ENCODE data around the gene NMNAT2.

Gene NMNAT2

GRCh38 chr1:183319051-183319450 lies 99.1 kb downstream of the NMNAT2 start:
- no peak overlapping the region for H3K18ac ChIP-seq (ENCODE audit: low read length)
- no CpG with 5 or more reads among the region's 4 CpGs for WGBS (ENCODE audit: extremely low coverage, insufficient coverage, low lambda C conversion rate)

GRCh38 chr1:183318433-183318832 lies 99.7 kb downstream of the NMNAT2 start:
- Histone ChIP-seq H3K4ac (ENCODE audit: low read depth, low read length) (peak overlapping the region; percentile 37), H3K36me3 (ENCODE audit: control insufficient read depth, insufficient read depth, low read length) (no peaks in the 10 kb centered on the region), H3K4me1 (ENCODE audit: control insufficient read depth, low read depth, low read length) (no peaks in the 10 kb centered on the region), H4K8ac (ENCODE audit: low read depth, low read length) (no peak overlapping the region), H3K27me3 (ENCODE audit: insufficient read depth, low read length, poor library complexity) (no peaks in the 10 kb centered on the region), H3K27ac (ENCODE audit: low read depth, low read length) (no peak overlapping the region), H3K9ac (ENCODE audit: low read length) (no peak overlapping the region), H2BK120ac (ENCODE audit: low read depth, low read length) (no peak overlapping the region), H2AK5ac (ENCODE audit: low read length) (no peak overlapping the region), H3K23ac (ENCODE audit: low read length) (no peak overlapping the region), H2BK5ac (ENCODE audit: low read length) (no peak overlapping the region), H3K56ac (ENCODE audit: low read length) (no peak overlapping the region), H3K4me3 (ENCODE audit: low read length) (no peak overlapping the region), H3K79me1 (ENCODE audit: low read length) (no peaks in the 10 kb centered on the region), H3K79me2 (ENCODE audit: control insufficient read depth, insufficient read depth, low read length) (no peaks in the 10 kb centered on the region), H3K18ac (ENCODE audit: low read length) (no peak overlapping the region), H2BK15ac (replicated peaks; ENCODE audit: low read depth) (no peak overlapping the region), H3K4me2 (ENCODE audit: low read length) (no peak overlapping the region), H4K5ac (ENCODE audit: low read length) (no peak overlapping the region)
- peak; percentile 89 for DNase-seq
- no CpG with 5 or more reads among the region's 4 CpGs for WGBS (ENCODE audit: extremely low coverage, insufficient coverage, low lambda C conversion rate)

More at GRCh38 chr1:183319051-183319450, 99.1 kb downstream of the NMNAT2 start:
- Histone ChIP-seq H3K79me1 (ENCODE audit: low read length) (no peaks in the 10 kb centered on the region), H2BK15ac (replicated peaks; ENCODE audit: low read depth) (no peak overlapping the region), H3K9ac (ENCODE audit: low read length) (no peak overlapping the region), H4K8ac (ENCODE audit: low read depth, low read length) (no peak overlapping the region), H3K36me3 (ENCODE audit: control insufficient read depth, insufficient read depth, low read length) (no peaks in the 10 kb centered on the region), H4K5ac (ENCODE audit: low read length) (no peak overlapping the region), H3K4ac (ENCODE audit: low read depth, low read length) (no peak overlapping the region), H3K27ac (ENCODE audit: low read depth, low read length) (no peak overlapping the region), H2BK120ac (ENCODE audit: low read depth, low read length) (no peak overlapping the region), H3K27me3 (ENCODE audit: insufficient read depth, low read length, poor library complexity) (no peaks in the 10 kb centered on the region), H2AK5ac (ENCODE audit: low read length) (no peak overlapping the region), H3K23ac (ENCODE audit: low read length) (no peak overlapping the region), H3K4me1 (ENCODE audit: control insufficient read depth, low read depth, low read length) (peaks cover 3% of the 10 kb centered on the region), H3K4me3 (ENCODE audit: low read length) (no peak overlapping the region), H3K79me2 (ENCODE audit: control insufficient read depth, insufficient read depth, low read length) (no peaks in the 10 kb centered on the region), H3K56ac (ENCODE audit: low read length) (peak overlapping the region; percentile 51), H3K4me2 (ENCODE audit: low read length) (no peak overlapping the region), H2BK5ac (ENCODE audit: low read length) (no peak overlapping the region)
- DNase-seq: no peak

GRCh38 chr1:183315991-183316758 lies 102.0 kb downstream of the NMNAT2 start:
- WGBS (ENCODE audit: extremely low coverage, insufficient coverage, low lambda C conversion rate): no CpG with 5 or more reads among the region's 6 CpGs
- Histone ChIP-seq H4K8ac (ENCODE audit: low read depth, low read length) (no peak overlapping the region), H3K27me3 (ENCODE audit: insufficient read depth, low read length, poor library complexity) (no peaks in the 10 kb centered on the region), H3K79me1 (ENCODE audit: low read length) (no peaks in the 10 kb centered on the region), H4K5ac (ENCODE audit: low read length) (no peak overlapping the region), H3K18ac (ENCODE audit: low read length) (no peak overlapping the region), H2BK5ac (ENCODE audit: low read length) (no peak overlapping the region), H3K4ac (ENCODE audit: low read depth, low read length) (no peak overlapping the region), H3K56ac (ENCODE audit: low read length) (no peak overlapping the region), H3K36me3 (ENCODE audit: control insufficient read depth, insufficient read depth, low read length) (no peaks in the 10 kb centered on the region), H2BK120ac (ENCODE audit: low read depth, low read length) (no peak overlapping the region), H2BK15ac (replicated peaks; ENCODE audit: low read depth) (no peak overlapping the region), H3K27ac (ENCODE audit: low read depth, low read length) (no peak overlapping the region), H3K4me3 (ENCODE audit: low read length) (no peak overlapping the region), H3K79me2 (ENCODE audit: control insufficient read depth, insufficient read depth, low read length) (no peaks in the 10 kb centered on the region), H3K4me1 (ENCODE audit: control insufficient read depth, low read depth, low read length) (no peaks in the 10 kb centered on the region), H3K23ac (ENCODE audit: low read length) (no peak overlapping the region), H3K9ac (ENCODE audit: low read length) (no peak overlapping the region), H3K4me2 (ENCODE audit: low read length) (no peak overlapping the region), H2AK5ac (ENCODE audit: low read length) (no peak overlapping the region)
- peak; percentile 70 for DNase-seq

- Histone ChIP-seq H2AK5ac (ENCODE audit: low read length) (no peak overlapping the region), H3K4ac (ENCODE audit: low read depth, low read length) (no peak overlapping the region), H3K79me1 (ENCODE audit: low read length) (no peaks in the 10 kb centered on the region), H3K79me2 (ENCODE audit: control insufficient read depth, insufficient read depth, low read length) (no peaks in the 10 kb centered on the region), H3K56ac (ENCODE audit: low read length) (no peak overlapping the region), H2BK120ac (ENCODE audit: low read depth, low read length) (no peak overlapping the region), H3K4me1 (ENCODE audit: control insufficient read depth, low read depth, low read length) (no peaks in the 10 kb centered on the region), H3K27me3 (ENCODE audit: insufficient read depth, low read length, poor library complexity) (no peaks in the 10 kb centered on the region), H3K36me3 (ENCODE audit: control insufficient read depth, insufficient read depth, low read length) (no peaks in the 10 kb centered on the region), H3K23ac (ENCODE audit: low read length) (no peak overlapping the region), H3K9ac (ENCODE audit: low read length) (no peak overlapping the region), H4K5ac (ENCODE audit: low read length) (no peak overlapping the region), H3K27ac (ENCODE audit: low read depth, low read length) (no peak overlapping the region), H4K8ac (ENCODE audit: low read depth, low read length) (no peak overlapping the region), H2BK5ac (ENCODE audit: low read length) (no peak overlapping the region), H2BK15ac (replicated peaks; ENCODE audit: low read depth) (no peak overlapping the region), H3K4me2 (ENCODE audit: low read length) (no peak overlapping the region), H3K18ac (ENCODE audit: low read length) (no peak overlapping the region), H3K4me3 (ENCODE audit: low read length) (no peak overlapping the region)
- no CpG with 5 or more reads among the region's 3 CpGs for WGBS (ENCODE audit: extremely low coverage, insufficient coverage, low lambda C conversion rate)
- peak; percentile 59 for DNase-seq
These were observed 105.1 kb downstream of the NMNAT2 start for GRCh38 chr1:183313063-183313462.

- no peak overlapping the region for H4K8ac ChIP-seq (ENCODE audit: low read depth, low read length)
- H3K79me2 ChIP-seq (ENCODE audit: control insufficient read depth, insufficient read depth, low read length): no peaks in the 10 kb centered on the region
- no peak overlapping the region for H4K5ac ChIP-seq (ENCODE audit: low read length)
- no peak overlapping the region for H3K27ac ChIP-seq (ENCODE audit: low read depth, low read length)
- no peak overlapping the region for H2AK5ac ChIP-seq (ENCODE audit: low read length)
- H3K79me1 ChIP-seq (ENCODE audit: low read length): no peaks in the 10 kb centered on the region
- WGBS (ENCODE audit: extremely low coverage, insufficient coverage, low lambda C conversion rate): no CpG with 5 or more reads among the region's 5 CpGs
- H2BK15ac ChIP-seq (replicated peaks; ENCODE audit: low read depth): no peak overlapping the region
- no peaks in the 10 kb centered on the region for H3K27me3 ChIP-seq (ENCODE audit: insufficient read depth, low read length, poor library complexity)
- H3K23ac ChIP-seq (ENCODE audit: low read length): no peak overlapping the region
- H3K4me1 ChIP-seq (ENCODE audit: control insufficient read depth, low read depth, low read length): peaks cover 1% of the 10 kb centered on the region
- no peak overlapping the region for H2BK120ac ChIP-seq (ENCODE audit: low read depth, low read length)
- no peaks in the 10 kb centered on the region for H3K36me3 ChIP-seq (ENCODE audit: control insufficient read depth, insufficient read depth, low read length)
- no peak overlapping the region for H3K4ac ChIP-seq (ENCODE audit: low read depth, low read length)
- no peak overlapping the region for H3K4me3 ChIP-seq (ENCODE audit: low read length)
- H3K18ac ChIP-seq (ENCODE audit: low read length): no peak overlapping the region
- no peak overlapping the region for H3K56ac ChIP-seq (ENCODE audit: low read length)
- H3K4me2 ChIP-seq (ENCODE audit: low read length): no peak overlapping the region
- H3K9ac ChIP-seq (ENCODE audit: low read length): no peak overlapping the region
- H2BK5ac ChIP-seq (ENCODE audit: low read length): no peak overlapping the region
- no peak for DNase-seq
These were observed 107.3 kb downstream of the NMNAT2 start for GRCh38 chr1:183310753-183311479.

All from mesendoderm (in vitro differentiated cells).